ENCODE results near the gene NSD2.

The NSD2 gene

DNA sequence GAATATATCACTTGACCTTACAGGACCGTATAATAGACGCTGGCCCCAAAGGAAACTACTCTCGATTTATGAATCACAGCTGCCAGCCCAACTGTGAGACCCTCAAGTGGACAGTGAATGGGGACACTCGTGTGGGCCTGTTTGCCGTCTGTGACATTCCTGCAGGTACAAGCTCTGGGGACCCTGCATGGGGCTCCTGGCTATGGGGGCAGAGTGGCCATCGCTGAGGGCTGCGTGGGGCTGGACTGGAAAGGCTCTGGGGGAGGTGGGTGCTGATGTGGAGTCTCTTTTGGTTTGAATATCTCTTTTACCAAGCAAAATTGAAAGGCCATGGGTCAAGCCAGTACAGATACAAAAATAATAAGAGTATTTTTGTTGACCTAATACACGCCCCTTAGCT is 103.6 kb downstream of the NSD2 start:
- no peak for DNase-seq

DNA sequence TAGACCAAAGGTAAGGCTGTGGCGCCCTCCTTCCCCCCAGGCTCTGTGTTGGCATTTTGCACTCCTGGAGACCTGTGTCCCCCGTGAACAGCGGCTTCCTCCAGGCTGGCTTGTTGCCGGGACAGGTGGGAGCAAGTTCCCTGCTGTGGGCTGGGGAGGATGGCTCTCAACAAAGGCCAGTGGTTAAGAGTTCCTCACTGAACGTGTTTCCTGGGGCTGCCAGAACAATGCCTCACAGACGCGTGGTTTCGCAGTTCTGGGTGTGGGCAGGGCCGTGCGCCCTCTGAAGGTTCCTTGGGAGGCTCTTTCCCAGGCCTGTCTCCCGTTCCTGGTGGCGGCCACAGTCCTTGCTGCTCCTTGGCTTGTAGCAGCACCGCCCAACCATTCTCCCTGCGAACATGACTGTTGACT is 104.2 kb downstream of the NSD2 start:
- DNase-seq: no peak

DNA sequence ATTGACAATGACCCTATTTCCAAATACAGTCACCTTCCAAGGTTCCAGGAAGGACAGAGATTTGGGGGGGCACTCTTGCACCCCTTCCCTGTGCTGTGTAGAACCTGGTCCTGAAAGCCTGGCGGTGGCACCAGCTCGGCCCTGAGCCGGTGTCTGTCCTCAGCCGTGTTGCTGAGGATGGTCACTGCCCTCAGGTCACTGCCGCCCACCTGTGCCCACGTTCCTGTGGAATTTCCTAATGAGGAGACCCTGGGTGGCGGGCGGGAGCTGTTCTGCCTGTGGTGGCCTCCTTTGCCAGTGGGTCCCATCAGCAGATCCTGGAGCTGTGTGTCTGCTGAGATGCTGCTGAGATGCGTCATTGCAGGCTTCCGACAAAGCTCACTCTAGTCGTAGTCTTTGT is 104.7 kb downstream of the NSD2 start:
- DNase-seq: no peak

DNA sequence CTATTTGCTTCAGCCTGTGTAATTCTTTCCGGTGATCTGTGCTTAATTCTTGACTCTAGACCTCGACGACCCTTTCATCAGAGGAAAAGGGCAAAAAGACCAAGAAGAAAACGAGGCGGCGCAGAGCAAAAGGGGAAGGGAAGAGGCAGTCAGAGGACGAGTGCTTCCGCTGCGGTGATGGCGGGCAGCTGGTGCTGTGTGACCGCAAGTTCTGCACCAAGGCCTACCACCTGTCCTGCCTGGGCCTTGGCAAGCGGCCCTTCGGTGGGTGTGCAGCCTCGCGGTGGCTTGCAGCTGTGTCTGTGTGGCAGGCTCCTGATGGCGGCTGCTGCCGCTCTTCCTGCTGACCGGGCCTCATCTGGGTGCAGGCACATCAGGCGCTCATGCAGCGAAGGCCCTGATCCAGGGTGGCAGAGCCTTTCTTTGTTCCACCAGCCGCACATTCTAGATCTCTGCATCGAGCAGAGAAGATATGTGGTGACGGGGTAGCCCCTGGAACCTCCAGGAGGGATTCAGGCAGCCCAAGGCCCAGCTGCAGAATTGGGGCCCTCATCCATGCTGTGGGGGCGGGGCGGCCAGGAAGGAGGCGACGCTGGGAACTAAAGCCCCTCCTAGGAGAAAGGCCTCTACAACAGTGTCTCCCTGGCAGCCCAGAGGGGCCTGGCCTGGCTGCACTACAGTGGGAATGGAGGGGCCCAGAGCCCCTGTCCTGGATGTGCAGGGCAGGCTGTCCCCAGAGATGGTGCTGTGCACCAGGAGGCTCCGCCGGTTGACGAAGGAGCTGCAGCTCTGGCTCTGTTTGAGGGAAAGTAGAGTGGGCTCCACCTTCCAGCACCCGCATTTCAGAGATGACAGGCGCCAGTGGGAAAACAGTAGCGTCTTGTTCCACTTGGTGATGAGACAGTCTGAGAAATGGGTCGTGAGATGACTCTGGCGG is 105.5 kb downstream of the NSD2 start:
- no peak for DNase-seq

DNA sequence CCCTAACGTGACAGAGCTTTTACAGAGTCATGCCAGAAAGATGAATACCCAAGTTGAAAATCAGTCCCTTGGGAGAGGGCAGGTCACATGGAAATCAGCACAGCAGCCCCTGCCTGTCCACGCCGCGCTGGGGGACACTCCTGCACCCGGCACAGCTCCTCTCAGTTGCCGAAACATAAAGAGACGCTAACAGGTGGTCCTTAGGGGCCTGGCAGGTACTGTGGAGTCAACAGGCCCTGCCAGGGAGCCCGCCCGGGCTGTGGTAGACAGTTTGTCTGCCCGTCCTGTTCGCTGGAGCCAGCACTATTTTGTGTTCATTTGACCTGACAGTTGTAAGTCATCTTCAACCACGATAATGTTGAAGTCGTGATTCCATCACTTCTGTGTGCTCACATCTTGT is 107.0 kb downstream of the NSD2 start:
- DNase-seq: no peak

DNA sequence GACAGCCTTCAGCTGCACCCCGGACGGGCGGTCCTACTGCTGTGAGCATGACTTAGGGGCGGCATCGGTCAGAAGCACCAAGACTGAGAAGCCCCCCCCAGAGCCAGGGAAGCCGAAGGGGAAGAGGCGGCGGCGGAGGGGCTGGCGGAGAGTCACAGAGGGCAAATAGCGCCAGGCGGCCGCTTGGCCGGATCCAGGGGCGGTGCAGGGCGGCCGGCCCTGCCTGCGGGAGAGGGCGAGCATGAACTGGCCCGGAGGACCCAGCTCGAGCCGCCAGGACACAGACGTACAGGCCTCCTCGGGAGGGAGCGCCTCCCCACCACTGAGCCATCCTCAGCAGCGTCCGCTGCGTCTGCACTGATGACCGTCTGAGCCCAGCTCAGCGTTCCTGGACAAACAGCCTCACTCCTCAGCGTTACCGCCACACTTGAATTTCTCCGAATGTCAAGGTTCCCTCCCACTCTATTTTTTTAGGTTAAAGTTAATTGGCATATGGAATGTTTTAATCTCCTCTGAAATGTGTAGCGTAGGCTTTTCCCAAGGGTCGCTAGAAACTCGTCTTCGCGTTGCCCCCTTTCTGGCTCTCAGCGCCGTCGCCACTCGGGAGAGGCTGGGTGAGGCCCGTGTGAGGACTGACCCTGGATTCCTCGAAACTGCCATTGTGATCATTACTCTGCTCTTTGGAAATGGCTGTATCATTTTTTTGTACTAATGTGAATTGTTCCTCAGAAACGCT is 107.7 kb downstream of the NSD2 start:
- DNase-seq: no peak

DNA sequence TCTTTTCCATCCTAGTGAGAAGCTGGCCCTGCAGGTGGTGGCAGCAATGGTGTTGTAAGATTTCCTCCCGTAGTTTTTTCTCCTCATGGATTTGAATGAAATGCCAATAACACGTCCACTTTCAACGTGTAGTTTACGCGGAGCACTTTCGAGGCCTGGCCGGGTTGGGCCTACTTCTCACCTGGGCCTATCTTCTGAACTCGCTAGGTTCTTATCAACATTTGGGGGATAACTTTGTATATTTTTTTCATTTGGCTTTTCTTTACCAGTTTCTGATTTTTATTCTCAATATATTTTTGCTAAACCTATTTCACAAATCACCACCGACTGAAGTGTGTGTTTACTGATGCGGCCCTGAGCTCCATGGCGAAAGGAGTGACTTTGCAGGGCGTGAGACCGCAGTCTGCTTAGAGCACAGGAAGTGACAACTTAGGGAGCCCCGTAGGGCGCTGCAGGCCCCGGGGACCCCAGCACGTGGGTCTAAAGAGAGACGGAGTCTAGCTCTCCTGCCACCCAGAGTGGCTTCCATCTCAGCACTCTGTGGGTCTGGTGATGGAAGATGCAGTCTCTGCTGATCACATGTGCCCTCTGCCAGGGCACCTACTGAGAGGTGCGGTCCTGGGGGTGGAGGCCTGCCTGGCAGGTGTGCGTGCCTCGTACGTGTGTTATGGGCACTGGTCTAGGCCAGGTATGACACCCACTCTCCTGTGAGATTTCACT is 108.4 kb downstream of the NSD2 start:
- no peak for DNase-seq

DNA sequence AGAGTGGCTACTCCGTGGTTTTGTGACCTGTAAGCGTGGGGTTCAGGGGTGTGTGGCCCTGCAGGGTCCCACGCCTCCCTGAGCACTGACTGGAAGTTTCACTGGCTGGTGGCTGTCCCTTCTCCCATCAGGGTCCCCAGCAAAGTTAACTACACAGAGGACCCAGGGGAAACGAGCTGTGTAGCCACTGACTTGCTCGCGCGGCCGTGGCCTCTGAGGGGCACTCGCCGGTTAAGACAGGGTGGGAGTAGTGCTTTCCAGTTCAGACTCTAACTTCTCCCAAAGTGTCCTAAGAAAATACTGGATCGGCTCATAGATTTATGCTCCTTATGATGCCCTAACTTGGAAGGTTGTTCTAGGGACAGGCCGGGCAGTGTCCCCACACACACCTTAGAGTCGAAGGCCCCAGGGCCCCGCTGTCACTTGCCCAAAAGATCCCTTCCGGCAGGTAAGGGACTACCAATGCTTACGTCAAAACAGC is 109.4 kb downstream of the NSD2 start:
- no peak for DNase-seq

DNA sequence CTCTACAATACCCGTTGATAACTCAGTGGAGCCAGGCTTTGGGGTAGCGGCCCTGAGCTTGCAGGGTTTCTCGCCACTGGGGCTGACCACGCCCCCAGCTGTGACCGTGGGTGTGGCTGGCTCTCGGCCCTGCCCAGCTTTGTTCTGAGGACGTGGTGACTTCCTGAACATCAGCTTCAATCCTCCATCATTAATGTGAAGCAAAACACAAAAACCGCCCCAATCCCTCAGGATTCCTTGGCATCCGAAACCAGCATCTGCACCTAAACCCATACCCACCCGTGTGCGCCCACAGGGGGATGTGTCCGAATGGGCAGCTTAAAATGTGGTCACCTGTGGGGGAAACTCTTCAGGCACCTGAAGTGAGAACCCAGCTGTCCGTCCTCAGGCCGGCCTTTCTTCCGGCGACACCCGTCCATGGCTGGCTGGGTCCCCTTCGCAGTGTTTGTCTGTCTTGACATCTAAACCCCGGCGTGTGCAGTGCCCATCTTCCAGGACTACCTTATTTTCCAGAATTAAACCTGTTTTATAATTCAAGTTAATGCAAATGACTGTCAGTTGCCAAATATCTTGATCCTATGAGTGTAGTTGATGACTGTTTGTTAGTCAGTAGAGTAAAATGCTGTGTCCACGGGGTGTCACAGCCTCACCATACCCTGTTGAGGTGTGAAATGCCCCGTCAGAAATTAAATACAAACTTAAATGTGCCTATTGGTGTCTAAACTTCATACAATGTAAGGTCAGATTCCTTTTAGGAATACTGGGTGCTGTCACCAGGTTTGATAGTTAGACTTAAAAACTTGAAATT is 110.3 kb downstream of the NSD2 start:
- DNase-seq: no peak

DNA sequence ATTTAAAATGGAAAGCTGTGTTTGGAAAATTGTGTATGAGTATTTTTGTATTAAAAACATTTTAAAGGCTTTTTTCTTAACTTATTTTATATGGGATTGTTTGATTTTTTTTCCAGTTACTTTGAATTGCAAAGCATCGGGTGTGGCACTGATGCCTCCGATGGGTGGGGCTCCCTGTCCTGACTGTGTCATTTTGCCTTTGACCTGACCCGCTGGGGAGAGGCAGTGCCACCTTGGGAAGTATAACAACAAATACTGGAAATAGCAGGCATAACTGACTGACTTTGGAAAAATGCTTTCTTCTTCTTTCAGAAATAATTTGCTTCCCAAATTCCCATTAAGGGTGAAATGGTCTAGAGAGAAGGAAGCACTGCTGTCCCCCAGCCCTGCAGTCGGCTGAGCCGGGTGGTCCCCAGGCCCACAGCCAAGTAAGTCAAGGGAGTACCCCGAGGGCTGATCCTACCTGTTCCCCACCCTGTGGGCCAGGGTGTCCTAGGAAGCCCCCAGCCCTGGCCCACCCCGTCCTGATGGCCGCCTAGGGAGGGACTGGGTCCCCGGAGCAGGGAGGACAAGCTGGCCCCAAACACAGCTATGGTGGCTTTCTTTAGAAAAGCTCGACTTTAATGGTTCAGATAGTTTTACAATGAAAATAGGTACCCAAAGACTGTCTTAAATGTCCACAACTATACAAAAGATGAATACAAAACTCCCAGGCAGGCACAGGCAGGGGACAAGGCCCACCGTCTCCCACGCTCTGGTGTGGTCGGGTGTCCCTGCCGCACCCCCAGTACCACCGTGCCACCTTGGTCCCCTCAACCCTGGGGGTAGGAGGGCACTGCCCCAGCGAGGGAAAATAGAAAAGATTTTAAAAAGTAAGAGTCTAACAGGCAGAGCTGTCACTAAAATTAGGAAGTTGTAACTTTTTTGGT is 111.2 kb downstream of the NSD2 start:
- DNase-seq: no peak

DNA sequence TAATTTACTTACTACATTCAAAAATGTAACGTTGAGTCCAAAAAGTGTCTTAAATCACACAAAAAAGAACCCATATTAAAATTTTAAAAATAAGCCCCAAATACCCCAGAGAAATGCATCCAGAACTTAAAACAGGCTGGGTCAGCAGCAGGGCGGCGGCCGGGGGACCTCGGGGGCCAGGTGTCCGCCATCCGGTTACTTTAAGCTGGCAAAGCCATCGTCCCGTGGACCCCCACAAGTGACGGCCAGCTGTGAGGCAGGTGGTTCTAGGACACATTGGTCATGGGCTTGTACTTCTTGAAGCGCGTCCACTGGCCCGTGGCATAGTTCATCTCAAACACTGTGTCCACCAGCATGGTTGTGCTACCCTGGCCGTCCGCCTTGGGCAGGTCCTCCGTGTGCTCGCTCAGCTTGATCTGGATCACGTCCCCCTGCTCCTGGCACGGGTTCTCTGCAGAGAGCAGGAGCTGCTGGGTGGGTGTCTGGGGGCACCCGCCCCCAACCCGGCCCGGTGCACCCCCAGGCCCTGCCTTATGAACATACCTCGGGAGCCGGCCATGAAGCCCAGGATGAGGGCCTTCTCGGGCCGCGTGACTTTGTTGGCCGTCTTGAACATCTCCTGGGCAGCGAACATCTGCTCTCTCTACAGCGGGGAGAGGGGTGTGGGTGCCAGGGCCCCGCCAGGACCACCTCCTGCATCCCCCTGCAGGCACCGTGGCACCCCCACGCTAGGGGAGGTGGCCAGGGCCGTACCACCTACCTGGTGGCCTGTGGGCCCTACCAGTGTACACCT is 112.1 kb downstream of the NSD2 start:
- DNase-seq: no peak

DNA sequence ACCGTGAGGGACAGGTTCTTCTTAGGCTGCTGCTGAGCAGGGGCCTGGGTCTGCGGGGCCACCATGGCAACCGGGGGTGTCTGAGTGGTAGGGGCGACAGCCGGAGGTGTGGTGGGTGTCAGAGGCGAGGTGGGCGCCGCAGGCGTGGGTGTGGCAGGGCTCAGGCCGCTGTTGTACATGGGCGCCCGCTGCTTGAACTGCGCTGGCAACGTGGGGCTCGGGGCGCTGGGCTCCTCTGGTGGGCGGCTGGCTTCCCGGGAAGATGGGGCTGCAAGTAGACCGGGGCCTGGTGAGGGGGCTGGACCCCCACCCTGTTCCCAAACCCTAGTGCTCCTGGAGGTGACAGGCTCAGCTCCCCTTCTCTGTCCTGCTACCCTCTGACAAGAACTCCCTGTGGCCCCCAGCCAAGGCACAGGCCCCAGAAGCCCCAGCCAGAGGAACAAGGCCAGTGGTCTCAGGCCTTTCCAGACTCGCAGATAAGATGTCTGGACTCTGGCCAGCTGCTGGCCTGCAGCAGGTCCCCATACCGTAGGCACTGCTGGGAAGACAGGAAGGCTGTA is 112.7 kb downstream of the NSD2 start:
- no peak for DNase-seq

DNA sequence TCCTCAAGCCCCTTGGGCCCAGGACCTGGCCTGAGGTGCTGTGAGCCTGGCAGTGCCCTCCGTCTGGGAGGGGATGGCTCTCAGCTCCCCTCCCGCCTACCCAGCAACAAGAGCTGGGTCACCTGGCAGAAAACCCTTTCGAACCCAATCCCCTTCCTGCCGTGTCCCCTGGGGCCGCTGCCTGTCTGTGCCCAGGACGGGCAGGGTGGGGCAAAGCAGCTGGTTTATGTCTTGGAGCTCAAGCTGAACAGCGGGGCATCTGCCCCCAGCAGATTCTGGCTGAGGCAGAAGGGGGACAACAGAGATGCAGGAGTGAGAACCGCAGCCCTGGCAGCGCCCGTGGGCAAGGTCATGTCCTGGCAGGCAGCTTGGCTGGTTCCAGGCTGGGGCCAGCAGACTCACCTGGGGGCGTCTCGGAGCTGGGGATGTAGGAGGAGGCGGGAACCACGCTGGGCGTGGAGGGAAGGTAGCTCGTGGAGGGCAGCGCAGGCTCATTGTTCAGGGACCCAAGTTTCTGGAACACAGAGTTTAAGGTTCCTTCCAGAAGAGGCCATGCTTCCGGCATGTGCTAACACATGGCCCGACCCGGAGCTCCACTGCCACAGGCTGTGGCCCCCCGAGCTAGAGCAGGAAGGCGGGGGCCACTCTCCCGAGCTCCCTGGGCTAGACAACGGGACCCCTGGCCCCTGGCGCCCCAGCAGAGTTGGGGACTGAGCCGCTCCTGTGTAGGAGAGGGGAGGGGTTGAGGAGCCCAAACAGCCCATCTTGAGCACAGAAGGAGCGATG is 113.4 kb downstream of the NSD2 start:
- no peak for DNase-seq

DNA sequence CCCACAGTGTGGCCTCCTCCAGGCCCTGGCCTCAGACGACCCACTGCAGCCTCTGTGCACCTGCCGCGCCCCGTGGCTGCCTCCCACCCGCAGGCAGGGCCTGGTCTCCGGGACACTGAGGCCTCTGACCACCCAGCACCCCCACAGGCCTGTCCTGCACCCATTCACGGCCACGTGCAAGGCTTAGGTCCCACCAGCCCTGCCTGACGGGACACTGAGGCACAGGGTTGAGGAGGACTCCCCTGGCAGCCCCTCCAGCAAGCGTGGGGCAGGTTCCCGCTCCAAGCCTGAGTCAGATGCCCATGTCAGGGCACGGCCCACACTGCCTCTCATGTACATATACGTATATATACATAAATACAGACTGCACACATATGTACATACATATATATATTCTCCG is 114.1 kb downstream of the NSD2 start:
- DNase-seq: no peak

DNA sequence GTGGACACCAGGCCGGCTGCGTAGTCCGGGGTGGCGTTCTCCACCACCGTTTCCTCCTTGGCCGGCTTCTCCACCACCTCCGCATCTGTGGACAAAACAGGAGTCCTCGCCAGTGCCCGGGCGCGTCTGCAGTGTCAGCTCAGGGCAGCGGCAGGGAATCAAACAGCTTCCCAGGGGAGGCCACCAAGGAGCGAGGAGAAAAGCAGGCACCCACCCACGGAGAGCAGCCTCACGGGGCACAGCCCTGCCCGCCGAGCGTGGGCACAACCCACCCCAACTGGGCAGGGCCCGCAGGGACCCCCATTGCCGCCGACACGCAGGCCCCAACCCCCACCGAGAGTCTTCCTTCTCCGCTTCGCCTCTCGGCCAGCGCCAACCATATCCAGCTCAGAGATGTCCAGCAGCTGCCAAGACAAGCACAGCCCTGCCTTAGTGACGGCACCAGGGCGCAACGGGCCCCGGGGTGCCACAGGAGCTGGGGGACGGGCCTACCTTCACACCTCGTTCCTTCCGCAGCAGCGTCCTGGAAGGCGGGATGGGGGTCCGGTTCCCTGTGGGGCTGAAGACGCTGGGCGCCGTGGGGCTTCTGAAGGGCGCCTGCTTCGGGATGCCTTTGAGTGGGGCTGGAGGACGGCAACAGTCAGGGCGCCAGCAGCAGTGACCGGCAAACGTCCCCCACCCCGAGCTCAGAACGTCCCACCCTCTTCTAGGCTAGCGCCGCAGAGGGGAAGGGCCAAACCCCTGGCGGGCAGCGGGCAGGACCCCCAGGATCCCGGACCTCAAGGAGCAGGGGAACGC is 114.8 kb downstream of the NSD2 start:
- no peak for DNase-seq

DNA sequence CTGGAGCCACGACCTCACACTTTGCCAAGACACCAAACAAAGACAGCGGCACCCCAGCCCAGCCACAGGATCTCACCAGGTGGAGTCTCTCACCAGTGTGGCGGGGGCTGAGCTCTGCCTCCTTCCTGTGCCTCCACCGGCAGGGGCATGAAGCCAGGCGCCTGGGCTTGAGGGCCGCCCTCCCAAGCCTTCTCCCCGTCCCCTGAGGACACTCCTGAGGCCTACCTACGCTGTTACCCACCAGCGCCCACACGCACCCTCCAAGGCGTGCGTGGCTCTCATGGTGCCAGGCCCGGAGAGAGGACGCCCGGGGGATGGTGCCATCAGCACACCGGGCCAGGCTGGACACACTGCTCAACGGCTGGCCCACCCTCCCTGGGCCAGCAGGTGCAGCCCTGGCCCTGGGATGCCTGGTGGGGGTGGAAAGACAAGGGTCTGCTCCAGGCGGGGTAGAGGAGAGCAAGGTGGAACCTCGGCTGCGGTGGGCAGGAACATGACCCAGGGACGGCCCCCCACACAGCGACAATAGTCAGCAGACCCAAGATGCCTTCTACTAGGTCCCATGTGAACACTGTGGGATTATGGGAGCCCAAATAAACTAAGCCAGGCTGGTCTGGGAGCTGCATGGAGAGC is 115.5 kb downstream of the NSD2 start:
- DNase-seq: no peak

DNA sequence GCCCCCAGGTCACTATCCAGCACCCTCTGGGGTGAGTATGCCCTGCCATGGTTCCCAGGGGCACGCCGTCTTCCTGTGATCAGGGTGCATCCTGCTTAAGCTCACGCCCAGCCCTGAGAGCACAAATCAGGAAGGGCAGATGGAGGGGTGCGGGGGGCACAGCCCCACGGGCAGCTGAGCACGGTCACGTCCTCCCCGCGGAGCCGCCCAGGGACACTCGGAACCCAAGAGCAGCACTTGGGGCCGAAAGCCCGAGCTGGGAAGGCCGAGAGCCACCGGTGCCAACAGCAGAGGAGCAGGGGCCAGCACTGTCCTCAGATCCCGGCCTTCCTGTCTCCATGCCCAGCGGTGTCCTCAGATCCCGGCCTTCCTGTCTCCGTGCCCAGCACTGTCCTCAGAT is 116.1 kb downstream of the NSD2 start:
- DNase-seq: no peak

DNA sequence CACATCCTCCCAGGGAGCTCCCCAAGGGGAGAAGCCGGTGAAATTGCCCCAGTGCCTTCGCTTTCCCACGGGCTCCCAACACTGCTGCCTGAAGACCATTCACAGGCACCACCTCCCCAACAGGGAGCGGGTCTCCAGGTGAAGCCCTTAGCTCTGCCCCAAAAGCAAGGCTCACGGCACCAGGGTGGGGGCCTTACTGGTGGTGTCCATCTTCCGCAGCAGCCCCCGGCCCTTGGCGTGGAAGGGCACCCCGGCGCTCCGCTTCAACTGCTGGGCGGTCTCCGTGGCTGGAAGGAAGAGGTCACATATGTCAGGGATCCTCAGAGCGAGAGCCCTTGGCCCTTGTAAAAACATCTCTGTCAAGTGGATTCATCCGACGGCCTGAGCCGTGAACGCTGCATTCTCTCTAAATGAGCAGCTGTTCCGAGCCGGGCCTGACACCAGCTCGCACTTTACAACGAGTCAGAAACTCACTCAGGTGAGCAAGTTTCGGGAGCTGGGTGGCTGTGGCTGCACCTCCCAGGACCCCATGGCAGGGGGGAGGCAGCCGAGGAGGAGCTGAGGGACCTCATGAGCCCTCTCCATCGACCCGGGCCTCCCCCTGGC is 116.6 kb downstream of the NSD2 start:
- no peak for DNase-seq
